K562 (cell line): ENCODE measurements around the gene ZNF384. TPM values are rescaled to one million over a fixed set of nuclear protein-coding genes. Genes with fewer than 3 reads are reported as not detected.
A peak's percentile ranks its signal among the peaks of the same experiment; 100 is the strongest.

ENCODE experiments used
- ARID3A ChIP-seq: IDR thresholded peaks from 2 replicates; pipeline ENCODE4 v1.6.1; 2012; ENCODE audit warnings: low read depth, low read length, improper control_type of control experiment, borderline replicate concordance
- CREBBP ChIP-seq: IDR thresholded peaks from one replicate; pipeline ENCODE4 v1.6.1; 2012; ENCODE audit warnings: low read depth, mild to moderate bottlenecking, control low read depth, inconsistent platforms, low read length
- EZH2 ChIP-seq: IDR thresholded peaks from 2 replicates; pipeline ENCODE4 v1.6.1; 2012; ENCODE audit warnings: low read depth, mild to moderate bottlenecking, inconsistent platforms, low read length, borderline replicate concordance
- FUS ChIP-seq: fragments of 200-400 bp; formaldehyde crosslinking; optimal IDR thresholded peaks from 2 replicates; pipeline ENCODE3; 2017; ENCODE audit warnings: low read depth, low read length
- MIER1 ChIP-seq: fragments of 450-650 bp; IDR thresholded peaks from 2 replicates; pipeline ENCODE4 v1.6.1; 2016; ENCODE audit warnings: antibody characterized with exemption, mild to moderate bottlenecking, low read depth
- MTF1 ChIP-seq: fragments of 250-450 bp; sonication (Bioruptor Pico); IDR thresholded peaks from 2 replicates; pipeline ENCODE4 v1.9.0; 2021; ENCODE audit warnings: moderate library complexity, mild to moderate bottlenecking, inconsistent platforms, borderline replicate concordance
- NFXL1 ChIP-seq: fragments of 450-650 bp; formaldehyde crosslinking; IDR thresholded peaks from 2 replicates; pipeline ENCODE4 v1.4.0; 2021; ENCODE audit warnings: mild to moderate bottlenecking
- POU5F1 ChIP-seq: fragments of 150-350 bp; IDR thresholded peaks from 2 replicates; pipeline ENCODE4 v1.6.1; 2014; ENCODE audit warnings: borderline replicate concordance, low read length, low read depth, mild to moderate bottlenecking; ENCODE audit not compliant: partially characterized antibody
- PRDM10 ChIP-seq: fragments of 450-650 bp; IDR thresholded peaks from 2 replicates; pipeline ENCODE4 v1.6.1; 2018; ENCODE audit not compliant: partially characterized antibody
- PURB ChIP-seq: sonication (generic); formaldehyde crosslinking; IDR thresholded peaks from 2 replicates; pipeline ENCODE4 v1.9.0; 2021; ENCODE audit warnings: low read depth, mild to moderate bottlenecking, missing genetic modification reagents
- RBM17 ChIP-seq: fragments of 200-400 bp; formaldehyde crosslinking; IDR thresholded peaks from 2 replicates; pipeline ENCODE4 v1.6.1; 2017; ENCODE audit warnings: low read depth, mild to moderate bottlenecking, low read length, borderline replicate concordance
- RBM34 ChIP-seq: fragments of 200-400 bp; formaldehyde crosslinking; IDR thresholded peaks from 2 replicates; pipeline ENCODE4 v1.6.1; 2018; ENCODE audit warnings: low read length, borderline replicate concordance; ENCODE audit not compliant: insufficient read depth
- RHOXF2B ChIP-seq: fragments of 250-450 bp; sonication (Bioruptor Pico); conservative IDR thresholded peaks from 2 replicates; pipeline ENCODE4 v1.5.1; 2021
- TRIM24 ChIP-seq, 2 experiments: fragments of 450-650 bp; IDR thresholded peaks; 2 replicates each; pipeline ENCODE4 v1.6.1; 2016
- TRIM28 ChIP-seq: fragments of 450-650 bp; IDR thresholded peaks from 2 replicates; pipeline ENCODE4 v1.6.1; 2017
- VEZF1 ChIP-seq: fragments of 200-800 bp; sonication (Bioruptor generic); IDR thresholded peaks from 2 replicates; pipeline ENCODE4 v1.6.1; 2017; ENCODE audit warnings: missing genetic modification characterization, missing compliant biosample characterization
- ZNF347 ChIP-seq: fragments of 450-650 bp; formaldehyde crosslinking; IDR thresholded peaks from 2 replicates; pipeline ENCODE4 v1.4.0; 2020; ENCODE audit warnings: low read depth, mild to moderate bottlenecking, moderate library complexity
- ZNF668 ChIP-seq: fragments of 250-450 bp; sonication (Bioruptor Pico); IDR thresholded peaks from 2 replicates; pipeline ENCODE4 v1.8.0; 2022; ENCODE audit warnings: mild to moderate bottlenecking, inconsistent platforms
- ZNF696 ChIP-seq: fragments of 250-450 bp; sonication (Bioruptor Pico); conservative IDR thresholded peaks from 2 replicates; pipeline ENCODE4 v1.4.0; 2020; ENCODE audit warnings: mild to moderate bottlenecking, moderate library complexity
- ZNF699 ChIP-seq: fragments of 250-450 bp; sonication (Bioruptor Pico); IDR thresholded peaks from 2 replicates; pipeline ENCODE4 v1.8.0; 2021; ENCODE audit warnings: mild to moderate bottlenecking, moderate library complexity; ENCODE audit not compliant: insufficient replicate concordance
- polyA plus RNA-seq, 8 experiments: library from polyadenylated mRNA; depleted of rRNA in 4 of 8; stranded (reverse) in 5 of 8; unstranded in 3 of 8; fragments of >200 nt; fragmentation: Nextera tagmentation in 2 of 8; fragmentation: Illumina TruSeq in 1 of 8; extraction: Ambion mirVana in 2 of 8; extraction: Trizol in 1 of 8; gene quantifications; 2 replicates each; pipeline versions ENCODE4 v1.2.1 to v1.2.3, GENCODE V29; 2011 to 2014; ENCODE audit warnings: inconsistent platforms in 1 of 8, missing spikeins in 1 of 8
- total RNA-seq, 7 experiments: library from RNA; depleted of rRNA in 6 of 7; stranded (reverse); fragments of >200 nt in 6 of 7; fragmentation: Illumina TruSeq in 2 of 7; extraction: Trizol in 2 of 7; gene quantifications; 2 replicates each; pipeline versions ENCODE4 v1.2.1 to v1.2.3, GENCODE V29; 2011 to 2021; ENCODE audit warnings: low replicate concordance in 1 of 7

ZNF384 gene
- total and polyA plus RNA-seq, 9 of the 15 experiments (the other 6 are each of a cell fraction or from before 2014, with no cell fraction given), result 0.36 to 64.8 (median 21.3) TPM

- TF ChIP-seq PRDM10, result peak; percentile 30
- no peak for TF ChIP-seq ARID3A
- TF ChIP-seq NFXL1 (CRISPR knock-in tag), result no peak
- TF ChIP-seq EZH2, result no peak
- no peak for TF ChIP-seq MTF1 (CRISPR knock-in tag)
- TF ChIP-seq FUS, result no peak
- TF ChIP-seq ZNF668 (CRISPR knock-in tag), result no peak
- TF ChIP-seq CREBBP, result no peak
- TF ChIP-seq TRIM24 (IDR thresholded peaks at IDR 0.05), result peak in 1 of 2 experiments; percentile 4; a peak in 2 of 4 replicates
- no peak for TF ChIP-seq ZNF699 (CRISPR knock-in tag)
- peak; percentile 83 for TF ChIP-seq VEZF1 (CRISPR knock-in tag)
- no peak for TF ChIP-seq MIER1
- peak; percentile 88 for TF ChIP-seq POU5F1
- no peak for TF ChIP-seq RBM17
- TF ChIP-seq TRIM28, result no peak
- no peak for TF ChIP-seq ZNF347
- no peak for TF ChIP-seq PURB
- TF ChIP-seq ZNF696, result no peak
- TF ChIP-seq RBM34, result no peak
- TF ChIP-seq RHOXF2B (CRISPR knock-in tag), result no peak
These were observed 26.1 kb downstream of the ZNF384 start, which contains the start of gene ING4 (continued) for GRCh38 chr12:6662906-6663742.
